CD4-positive, alpha-beta T cell (primary cell): ENCODE measurements around the gene ERN2. TPM values are rescaled to one million over a fixed set of nuclear protein-coding genes. Genes with fewer than 3 reads are reported as not detected.
A peak's percentile ranks its signal among the peaks of the same experiment; 100 is the strongest.

Source experiments
- ATAC-seq: fragments of 200-7000 bp; cut with Tn5 transposase; one replicate; pipeline ENCODE4 v1.10.0; 2022; ENCODE audit warnings: mild to moderate bottlenecking; ENCODE audit not compliant: poor library complexity
- CTCF ChIA-PET: fragments of 350-600 bp; sonication (Branson Sonifier 250); formaldehyde crosslinking; loops from one replicate; lab custom pipeline; 2021; ENCODE audit warnings: antibody characterized with exemption, inconsistent platforms; lab: Charles Lee
- POLR2A ChIA-PET: fragments of 350-600 bp; sonication (Branson Sonifier 250); formaldehyde crosslinking; loops from one replicate; lab custom pipeline; 2021; ENCODE audit warnings: antibody characterized with exemption, inconsistent platforms; lab: Charles Lee
- DNase-seq, 14 experiments: peaks; one replicate each; pipeline ENCODE4 v3.0.0-alpha.2; 2013 to 2020; ENCODE audit warnings: mixed read lengths in 2 of 14
- H3K27ac ChIP-seq, 2 donors: one replicate each; pipeline versions ENCODE4 v1.5.1 to v1.7.0; 2013; ENCODE audit warnings: low read length in 2 of 2, low read depth in 1 of 2, mild to moderate bottlenecking in 1 of 2
- H3K27me3 ChIP-seq, 2 experiments: 1 replicate in 1 of 2; 2 replicates in 1 of 2; pipeline versions ENCODE4 v1.6.1 to v1.7.0; 2013; ENCODE audit warnings: low read length in 2 of 2, control low read depth in 1 of 2, mild to moderate bottlenecking in 1 of 2, moderate library complexity in 1 of 2; ENCODE audit not compliant: insufficient read depth in 2 of 2, control insufficient read depth in 1 of 2
- H3K36me3 ChIP-seq: one replicate; pipeline ENCODE4 v1.6.1; 2013; ENCODE audit warnings: low read length, control low read depth; ENCODE audit not compliant: insufficient read depth
- H3K4me1 ChIP-seq: one replicate; pipeline ENCODE4 v1.6.1; 2013; ENCODE audit warnings: low read length, control low read depth; ENCODE audit not compliant: insufficient read depth
- H3K4me3 ChIP-seq: one replicate; pipeline ENCODE4 v1.5.1; 2013; ENCODE audit warnings: mild to moderate bottlenecking, low read length, moderate library complexity
- H3K9me3 ChIP-seq, 2 experiments: 1 replicate in 1 of 2; 2 replicates in 1 of 2; pipeline versions ENCODE4 v1.6.1 to v1.7.0; 2013; ENCODE audit warnings: low read length in 2 of 2, mild to moderate bottlenecking in 2 of 2, control low read depth in 1 of 2, moderate library complexity in 1 of 2; ENCODE audit not compliant: control insufficient read depth in 1 of 2, insufficient read depth in 1 of 2
- H3K27ac Mint-ChIP-seq: one replicate; pipeline ENCODE4 v1.8.0; 2020; ENCODE audit warnings: mixed read lengths
- H3K27me3 Mint-ChIP-seq: one replicate; pipeline ENCODE4 v1.8.0; 2021; ENCODE audit warnings: mixed read lengths
- H3K36me3 Mint-ChIP-seq: one replicate; pipeline ENCODE4 v1.8.0; 2021; ENCODE audit warnings: low read depth, mixed read lengths
- H3K4me1 Mint-ChIP-seq: one replicate; pipeline ENCODE4 v1.8.0; 2021; ENCODE audit warnings: low read depth, mixed read lengths
- H3K4me3 Mint-ChIP-seq: one replicate; pipeline ENCODE4 v1.8.0; 2020; ENCODE audit warnings: mild to moderate bottlenecking, mixed read lengths
- H3K9me3 Mint-ChIP-seq: one replicate; pipeline ENCODE4 v1.8.0; 2020; ENCODE audit warnings: mixed read lengths
- intact Hi-C, 2 experiments: fragments of 100-400 bp; cut with DNase I in 1 of 2; cut with micrococcal nuclease in 1 of 2; formaldehyde crosslinking; loops; one replicate each; pipeline versions ENCODE4 v1.15.1 to v1.9.0; 2023 to 2025; cut with DNase I, micrococcal nuclease
- total RNA-seq, 174 experiments: library from RNA in 2 of 174; stranded (reverse) in 2 of 174; gene quantifications; one replicate each; pipeline ENCODE4 v1.2.3 and lab custom pipeline; 2021 to 2026
- TF ChIP-seq, protein P1 (sequence below): fragments of 200-600 bp; IDR thresholded peaks from one replicate; pipeline ENCODE4 v1.8.0; 2022; ENCODE audit warnings: antibody characterized with exemption, mild to moderate bottlenecking

Gene ERN2
- total RNA-seq, 2 experiments from 2014 or later = not detected

DNA sequence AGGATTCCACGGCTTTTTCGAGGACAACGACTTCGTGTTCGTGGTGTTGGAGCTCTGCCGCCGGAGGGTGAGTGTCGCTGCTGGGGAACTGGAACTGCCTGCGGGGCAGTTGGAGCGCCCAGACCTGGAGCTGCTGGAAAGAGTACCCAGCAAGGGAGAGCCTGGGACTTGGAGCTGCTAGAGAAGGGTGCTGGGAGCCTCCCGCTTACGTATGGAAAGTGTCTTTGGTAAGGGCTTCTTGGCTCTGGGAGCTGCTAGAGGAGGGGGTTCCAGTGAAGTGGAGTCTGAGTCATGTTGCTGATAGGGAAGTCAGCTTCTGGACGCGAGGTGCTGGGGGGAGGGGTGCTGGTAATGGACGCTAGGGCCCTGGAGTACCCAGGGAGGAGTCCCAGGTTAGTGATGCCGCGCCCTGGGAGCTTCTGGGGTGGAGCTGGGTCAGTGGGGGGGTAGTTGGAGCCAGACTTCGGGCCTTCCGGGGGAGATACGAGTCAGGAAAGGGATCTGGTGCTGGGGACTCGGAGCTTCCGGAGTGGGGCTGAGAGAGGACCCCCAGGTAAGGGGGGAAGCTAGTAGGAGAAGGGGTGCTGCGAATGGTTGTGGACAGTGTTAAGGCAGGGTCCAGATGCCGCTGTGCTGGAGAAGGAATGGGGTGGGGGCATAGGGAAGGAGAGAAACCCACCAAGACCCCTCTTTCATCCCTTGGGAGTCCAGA lies 33.6 kb downstream of the ERN2 start:
- H3K4me3 ChIP-seq = peak overlapping the region; percentile 68
- H3K36me3 ChIP-seq = peaks cover 12% of the 10 kb centered on the region
- Mint-ChIP-seq H3K27ac (no peak overlapping the region), H3K9me3 (no peaks in the 10 kb centered on the region), H3K36me3 (peaks cover 18% of the 10 kb centered on the region), H3K27me3 (no peaks in the 10 kb centered on the region), H3K4me1 (peaks cover 20% of the 10 kb centered on the region), H3K4me3 (peak overlapping the region; percentile 85)
- no peaks in the 10 kb centered on the region for H3K9me3 ChIP-seq
- no peak for ATAC-seq
- CTCF ChIA-PET = no interaction called here
- H3K27me3 ChIP-seq = no peaks in the 10 kb centered on the region
- TF ChIP-seq, protein P1, sequence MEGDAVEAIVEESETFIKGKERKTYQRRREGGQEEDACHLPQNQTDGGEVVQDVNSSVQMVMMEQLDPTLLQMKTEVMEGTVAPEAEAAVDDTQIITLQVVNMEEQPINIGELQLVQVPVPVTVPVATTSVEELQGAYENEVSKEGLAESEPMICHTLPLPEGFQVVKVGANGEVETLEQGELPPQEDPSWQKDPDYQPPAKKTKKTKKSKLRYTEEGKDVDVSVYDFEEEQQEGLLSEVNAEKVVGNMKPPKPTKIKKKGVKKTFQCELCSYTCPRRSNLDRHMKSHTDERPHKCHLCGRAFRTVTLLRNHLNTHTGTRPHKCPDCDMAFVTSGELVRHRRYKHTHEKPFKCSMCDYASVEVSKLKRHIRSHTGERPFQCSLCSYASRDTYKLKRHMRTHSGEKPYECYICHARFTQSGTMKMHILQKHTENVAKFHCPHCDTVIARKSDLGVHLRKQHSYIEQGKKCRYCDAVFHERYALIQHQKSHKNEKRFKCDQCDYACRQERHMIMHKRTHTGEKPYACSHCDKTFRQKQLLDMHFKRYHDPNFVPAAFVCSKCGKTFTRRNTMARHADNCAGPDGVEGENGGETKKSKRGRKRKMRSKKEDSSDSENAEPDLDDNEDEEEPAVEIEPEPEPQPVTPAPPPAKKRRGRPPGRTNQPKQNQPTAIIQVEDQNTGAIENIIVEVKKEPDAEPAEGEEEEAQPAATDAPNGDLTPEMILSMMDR = no peak
- POLR2A ChIA-PET = no interaction called here
- peak in 2 of 14 experiments; percentile 38 to 48 for DNase-seq
- H3K27ac ChIP-seq = no peak overlapping the region
- intact Hi-C loops = loop anchor here in 1 of 2 experiments (10.0 kb wide), 1 partner anchor 355 kb away; no protein-coding TSS in a partner anchor
- peaks cover 21% of the 10 kb centered on the region for H3K4me1 ChIP-seq

DNA sequence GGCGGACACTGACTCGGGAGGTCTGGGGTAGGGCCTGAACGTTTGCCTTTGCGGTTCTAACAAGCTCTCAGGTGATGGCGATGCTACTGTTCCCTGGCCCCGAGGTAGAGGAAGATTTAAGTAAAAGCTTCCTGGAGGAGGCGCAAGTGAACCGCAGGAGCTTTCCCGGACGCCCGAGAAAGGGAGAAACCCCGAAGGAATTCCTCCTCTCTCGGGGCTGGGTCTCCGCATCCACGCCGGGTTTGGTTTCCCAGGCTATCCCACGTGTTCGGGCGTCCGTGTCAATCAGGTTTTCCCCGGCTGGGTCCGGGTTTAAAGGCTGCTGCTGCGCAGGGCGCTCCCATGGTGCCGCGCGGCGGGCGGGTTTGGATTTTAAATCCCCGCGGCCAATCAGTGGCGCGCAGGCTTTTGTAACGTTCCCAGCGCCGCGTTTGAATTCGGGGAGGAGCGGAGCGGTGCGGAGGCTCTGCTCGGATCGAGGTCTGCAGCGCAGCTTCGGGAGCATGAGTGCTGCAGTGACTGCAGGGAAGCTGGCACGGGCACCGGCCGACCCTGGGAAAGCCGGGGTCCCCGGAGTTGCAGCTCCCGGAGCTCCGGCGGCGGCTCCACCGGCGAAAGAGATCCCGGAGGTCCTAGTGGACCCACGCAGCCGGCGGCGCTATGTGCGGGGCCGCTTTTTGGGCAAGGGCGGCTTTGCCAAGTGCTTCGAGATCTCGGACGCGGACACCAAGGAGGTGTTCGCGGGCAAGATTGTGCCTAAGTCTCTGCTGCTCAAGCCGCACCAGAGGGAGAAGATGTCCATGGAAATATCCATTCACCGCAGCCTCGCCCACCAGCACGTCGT lies 34.4 kb downstream of the ERN2 start, which contains the start of gene PLK1:
Gene PLK1, plus strand, starts transcription at position 460 of the 844 bp plus-strand sequence. Its CDS starts 44 bp downstream, at position 504.
- DNase-seq (peak; percentile 44 to 83 (median 64)), ATAC-seq (peak; percentile 99)
- intact Hi-C loops = loop anchor here in 1 of 2 experiments (10.0 kb wide), 1 partner anchor 356 kb away; no protein-coding TSS in a partner anchor
- Mint-ChIP-seq H3K9me3 (no peaks in the 10 kb centered on the region), H3K27ac (peak within 1 kb of the TSS; percentile 32), H3K4me1 (peaks cover 20% of the 10 kb centered on the region), H3K27me3 (no peaks in the 10 kb centered on the region), H3K36me3 (peaks cover 14% of the 10 kb centered on the region), H3K4me3 (peak within 1 kb of the TSS; percentile 85)
- peaks cover 21% of the 10 kb centered on the region for H3K4me1 ChIP-seq
- H3K27ac ChIP-seq = no peak within 1 kb of the TSS
- H3K9me3 ChIP-seq = no peaks in the 10 kb centered on the region
- peaks cover 8% of the 10 kb centered on the region for H3K36me3 ChIP-seq
- CTCF ChIA-PET = no interaction called here
- POLR2A ChIA-PET = interaction anchor here (1.1 kb wide), 1 partner anchor 38 kb away, joined by 4 read pairs; the partner anchor contains the start of genes DCTN5 and PALB2
- H3K27me3 ChIP-seq = no peaks in the 10 kb centered on the region
- TF ChIP-seq, protein P1 = no peak
- H3K4me3 ChIP-seq = peak within 1 kb of the TSS; percentile 68

DNA sequence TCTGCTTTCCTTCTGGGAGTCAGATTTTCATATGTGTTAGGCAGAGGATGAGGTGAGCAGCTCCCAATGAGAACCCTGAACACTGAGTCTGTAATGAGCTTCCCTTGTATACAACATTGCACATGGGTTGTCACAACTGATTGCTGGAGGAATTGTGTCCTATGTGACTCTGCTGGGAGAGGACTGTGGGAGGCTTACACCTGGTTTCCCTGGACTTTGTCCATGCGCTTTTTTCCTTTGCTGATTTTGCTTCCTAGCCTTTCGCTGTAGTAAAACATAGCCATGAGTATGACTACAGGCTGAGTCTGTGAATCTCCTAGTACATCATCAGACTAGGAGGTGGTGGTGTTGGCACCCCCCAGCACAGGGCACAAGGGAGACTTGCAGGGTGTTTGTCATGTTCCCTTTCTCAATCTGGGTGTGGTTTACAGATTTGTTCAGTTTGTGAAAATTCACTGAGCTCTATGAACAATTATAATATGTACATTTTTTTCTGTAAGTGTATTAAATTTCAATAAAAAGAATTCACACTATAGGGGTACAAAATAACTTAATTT lies 36.0 kb downstream of the ERN2 start:
- H3K4me1 ChIP-seq = peaks cover 21% of the 10 kb centered on the region
- POLR2A ChIA-PET = no interaction called here
- DNase-seq (no peak), ATAC-seq (no peak)
- Mint-ChIP-seq H3K4me3 (peak overlapping the region; percentile 85), H3K27ac (no peak overlapping the region), H3K27me3 (no peaks in the 10 kb centered on the region), H3K36me3 (peaks cover 15% of the 10 kb centered on the region), H3K9me3 (no peaks in the 10 kb centered on the region), H3K4me1 (peaks cover 20% of the 10 kb centered on the region)
- TF ChIP-seq, protein P1 = no peak
- H3K27me3 ChIP-seq = no peaks in the 10 kb centered on the region
- no peak overlapping the region for H3K4me3 ChIP-seq
- no peak overlapping the region for H3K27ac ChIP-seq
- intact Hi-C loops = loop anchor here in 1 of 2 experiments (10.0 kb wide), 1 partner anchor 358 kb away; no protein-coding TSS in a partner anchor
- peaks cover 4% of the 10 kb centered on the region for H3K36me3 ChIP-seq
- no peaks in the 10 kb centered on the region for H3K9me3 ChIP-seq
- CTCF ChIA-PET = no interaction called here
